GM19372 (cell line): Measurements from ENCODE around the gene ERGIC1.

Source experiments
- ATAC-seq: cut with Tn5 transposase; IDR thresholded peaks from one replicate; pipeline ENCODE4 v1.9.1; 2021; ENCODE audit warnings: mild to moderate bottlenecking, low read depth, moderate library complexity; ENCODE audit not compliant: unreplicated experiment

Gene ERGIC1

GRCh38 chr5:172825610-172826204, 8.3 kb upstream of the ERGIC1 start:
- no peak for ATAC-seq

GRCh38 chr5:172827841-172828240, 6.2 kb upstream of the ERGIC1 start:
- ATAC-seq = no peak

- no peak for ATAC-seq
Observed at GRCh38 chr5:172828911-172829431, 5.1 kb upstream of the ERGIC1 start.

GRCh38 chr5:172830275-172830799, 3.7 kb upstream of the ERGIC1 start:
- no peak for ATAC-seq

- no peak for ATAC-seq
Observed at GRCh38 chr5:172830876-172831662, 3.0 kb upstream of the ERGIC1 start.

GRCh38 chr5:172832383-172833315, 1.4 kb upstream of the ERGIC1 start:
- no peak for ATAC-seq

- no peak for ATAC-seq
Observed at GRCh38 chr5:172833372-172833685, 722 bp upstream of the ERGIC1 start.

GRCh38 chr5:172834415-172835289, 601 bp downstream of the ERGIC1 start:
- peak; percentile 19 for ATAC-seq

GRCh38 chr5:172835290-172835993, 1.4 kb downstream of the ERGIC1 start:
- ATAC-seq = no peak

- ATAC-seq = no peak
Observed at GRCh38 chr5:172835994-172836356, 1.9 kb downstream of the ERGIC1 start.

GRCh38 chr5:172837640-172838039, 3.6 kb downstream of the ERGIC1 start:
- peak; percentile 67 for ATAC-seq

GRCh38 chr5:172838151-172838875, 4.3 kb downstream of the ERGIC1 start:
- ATAC-seq = no peak

- no peak for ATAC-seq
Observed at GRCh38 chr5:172839669-172840431, 5.8 kb downstream of the ERGIC1 start.

GRCh38 chr5:172840432-172841154, 6.5 kb downstream of the ERGIC1 start:
- no peak for ATAC-seq

- no peak for ATAC-seq
Observed at GRCh38 chr5:172841256-172841655, 7.2 kb downstream of the ERGIC1 start.

- ATAC-seq = no peak
Observed at GRCh38 chr5:172843825-172844576, 9.9 kb downstream of the ERGIC1 start.

- no peak for ATAC-seq
Observed at GRCh38 chr5:172844577-172844838, 10.5 kb downstream of the ERGIC1 start.
